GM21360 (cell line): ENCODE data around the gene CCDC60.
"Not testable (repeated sequence)": the region's sequence is repeated elsewhere in the genome, so short reads cannot be mapped to it uniquely, and the experiment has no call there.

ENCODE experiments used
- ATAC-seq: cut with Tn5 transposase; IDR thresholded peaks from one replicate; pipeline ENCODE4 v1.9.1; 2021; ENCODE audit warnings: mild to moderate bottlenecking, moderate library complexity; ENCODE audit not compliant: unreplicated experiment

Gene CCDC60

DNA sequence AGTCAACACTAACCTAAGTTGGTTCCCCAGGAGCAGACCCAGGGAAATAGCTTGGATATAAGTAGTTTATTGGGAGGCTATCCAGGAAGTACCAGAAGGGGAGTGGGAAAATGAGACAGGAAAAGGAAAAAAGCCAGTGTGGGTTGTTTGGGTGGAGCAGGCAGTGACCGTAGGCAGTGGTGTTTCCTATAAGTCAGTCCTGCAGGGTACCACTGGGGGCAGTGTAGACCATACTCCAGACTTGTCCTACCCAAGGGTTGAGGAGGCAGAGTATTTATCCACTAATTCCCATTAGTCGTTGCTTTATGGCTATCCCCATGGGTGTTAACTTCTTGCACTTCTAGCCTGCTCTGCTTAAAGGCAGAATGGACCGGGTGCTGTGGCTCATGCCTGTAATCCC is 6.4 kb upstream of the CCDC60 start:
- ATAC-seq = no peak

DNA sequence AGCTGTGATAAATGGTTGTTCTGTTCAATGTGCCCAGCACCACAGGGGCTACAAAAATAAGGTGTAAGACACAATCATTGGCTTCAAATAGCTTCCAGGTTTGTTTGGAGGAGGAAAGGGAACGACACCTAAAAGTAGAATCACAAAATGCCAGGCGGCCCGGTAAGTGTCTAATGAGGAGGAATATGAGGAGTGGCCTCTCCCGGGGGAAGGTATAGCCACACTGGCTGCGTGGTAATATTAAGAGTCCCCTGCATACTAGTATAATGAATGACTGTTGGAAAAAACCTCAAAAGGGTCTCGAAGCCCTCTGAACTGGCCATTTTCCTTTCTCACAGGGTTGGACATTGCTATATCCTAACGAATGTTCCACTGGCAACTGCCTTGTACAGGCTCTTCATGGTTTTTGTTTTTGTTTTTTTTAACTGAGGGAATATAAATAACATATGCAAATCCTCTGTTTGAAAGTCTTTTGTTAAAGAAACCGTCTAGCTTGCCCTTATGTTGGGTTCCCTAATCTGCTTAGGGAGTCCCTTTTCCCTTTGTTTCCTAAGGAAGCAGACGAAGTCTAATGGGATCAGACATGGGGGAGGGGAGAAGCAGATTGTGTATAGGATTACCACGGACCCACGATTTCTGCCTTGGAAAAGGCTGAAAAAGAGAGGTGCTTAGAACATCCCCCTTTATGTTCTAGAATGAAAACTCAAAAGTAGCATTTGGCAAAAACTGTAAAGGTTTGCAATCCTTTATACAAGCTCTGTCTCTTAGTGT is 4.2 kb downstream of the CCDC60 start:
- ATAC-seq = no peak

DNA sequence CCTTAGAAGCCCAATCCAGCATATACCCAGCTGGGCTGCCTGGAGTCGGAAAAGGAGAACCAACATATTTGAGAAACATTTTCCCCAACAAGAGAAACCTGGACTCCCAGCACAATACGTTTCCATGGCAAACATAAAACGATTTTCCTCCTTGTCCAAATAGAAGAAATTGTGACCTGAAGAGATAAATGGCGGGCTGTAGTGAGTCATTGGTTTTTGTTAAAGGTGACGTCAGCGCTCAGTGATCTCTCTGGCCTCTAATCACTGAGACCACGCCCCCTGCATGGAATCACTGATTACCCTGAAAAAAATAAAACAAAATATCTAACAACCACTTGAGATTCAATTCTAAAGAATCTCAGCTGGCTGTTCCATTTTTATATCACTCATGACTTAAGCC is 6.0 kb downstream of the CCDC60 start:
- no peak for ATAC-seq

DNA sequence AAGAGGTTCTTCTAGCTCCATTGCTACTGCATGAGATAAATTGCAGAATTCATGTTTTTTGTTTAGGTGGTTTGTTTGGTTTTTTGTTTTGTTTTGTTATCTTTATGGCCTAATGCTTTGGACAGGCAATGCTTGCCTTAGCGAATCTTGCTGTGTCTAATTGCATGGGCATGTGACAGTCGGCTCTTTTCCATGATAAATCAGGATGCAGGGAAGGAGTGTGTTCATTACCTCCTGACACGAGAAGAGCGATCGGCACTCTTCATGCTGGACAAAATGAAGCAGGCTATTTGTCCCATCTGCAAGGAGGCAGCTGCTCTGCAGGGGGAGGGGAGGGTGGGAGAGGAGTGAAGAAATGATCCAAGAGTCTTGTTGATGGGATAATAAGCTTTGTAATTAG is 6.5 kb downstream of the CCDC60 start:
- ATAC-seq = no peak

DNA sequence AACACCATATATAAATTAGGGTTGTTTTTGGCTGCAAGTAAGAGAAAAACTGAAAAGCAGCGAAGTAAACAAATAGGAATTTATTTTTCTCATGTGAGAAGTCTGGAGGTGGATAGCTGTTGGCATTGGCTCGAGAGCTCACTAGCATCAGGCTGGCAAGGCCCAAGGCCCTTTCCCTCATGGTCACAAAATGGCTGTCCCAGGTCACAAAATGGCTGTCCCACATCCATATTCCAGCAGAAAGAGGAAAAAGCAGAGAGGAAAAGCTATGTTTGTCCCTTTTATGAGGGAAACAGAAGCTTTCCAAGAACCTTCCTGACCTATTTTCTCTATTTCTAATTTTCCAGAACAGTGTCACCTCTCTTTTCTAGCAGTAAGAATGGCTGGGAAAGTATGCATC is 7.5 kb downstream of the CCDC60 start:
- no peak for ATAC-seq

DNA sequence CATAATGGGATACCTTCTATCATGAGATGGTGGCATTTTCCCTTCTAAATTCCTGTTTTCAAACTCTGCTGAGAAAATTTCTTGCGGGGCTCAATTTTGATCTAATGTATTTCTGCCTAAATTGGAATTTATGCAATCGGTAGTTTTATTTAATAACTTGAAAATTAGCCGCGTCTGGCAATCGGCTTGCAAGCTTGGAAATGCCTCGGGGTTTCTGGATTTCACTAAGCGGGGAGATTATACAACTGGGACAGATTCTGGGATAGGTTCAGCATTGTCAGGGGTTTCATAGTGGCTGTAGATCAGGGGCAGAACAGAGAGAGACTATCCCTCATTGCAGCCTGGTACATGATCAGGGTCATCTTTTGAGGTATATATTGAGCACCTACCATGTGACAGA is 8.6 kb downstream of the CCDC60 start:
- no peak for ATAC-seq

DNA sequence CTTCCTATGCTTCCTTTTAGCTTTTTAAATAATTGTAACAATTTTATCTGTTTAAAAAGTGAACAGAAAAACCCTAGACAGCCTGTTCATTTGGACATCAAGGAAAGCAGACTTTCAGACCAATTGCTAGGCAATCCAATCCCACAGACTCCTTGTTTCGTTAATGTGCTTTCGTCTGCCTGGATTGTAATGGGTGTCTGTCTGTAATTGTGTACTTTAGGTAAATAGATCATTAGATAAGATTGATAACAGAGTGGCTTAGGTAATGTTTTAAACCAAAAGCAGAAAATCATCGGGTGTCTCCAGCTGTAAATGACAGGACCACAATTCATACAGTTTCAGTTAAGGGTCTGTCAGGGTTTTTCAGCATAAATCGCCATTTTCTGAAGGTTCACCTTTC is 19.6 kb downstream of the CCDC60 start:
- no peak for ATAC-seq

DNA sequence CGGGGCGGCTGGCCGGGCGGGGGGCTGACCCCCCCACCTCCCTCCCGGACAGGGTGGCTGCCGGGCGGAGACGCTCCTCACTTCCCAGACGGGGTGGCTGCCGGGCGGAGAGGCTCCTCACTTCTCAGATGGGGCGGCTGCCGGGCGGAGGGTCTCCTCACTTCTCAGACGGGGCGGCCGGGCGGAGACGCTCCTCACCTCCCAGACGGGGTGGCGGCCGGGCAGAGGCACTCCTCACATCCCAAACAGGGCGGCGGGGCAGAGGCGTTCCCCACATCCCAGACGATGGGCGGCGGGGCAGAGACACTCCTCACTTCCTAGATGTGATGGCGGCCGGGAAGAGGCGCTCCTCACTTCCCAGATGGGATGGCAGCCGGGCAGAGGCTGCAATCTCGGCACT is 25.8 kb downstream of the CCDC60 start:
- ATAC-seq = not testable (repeated sequence)

DNA sequence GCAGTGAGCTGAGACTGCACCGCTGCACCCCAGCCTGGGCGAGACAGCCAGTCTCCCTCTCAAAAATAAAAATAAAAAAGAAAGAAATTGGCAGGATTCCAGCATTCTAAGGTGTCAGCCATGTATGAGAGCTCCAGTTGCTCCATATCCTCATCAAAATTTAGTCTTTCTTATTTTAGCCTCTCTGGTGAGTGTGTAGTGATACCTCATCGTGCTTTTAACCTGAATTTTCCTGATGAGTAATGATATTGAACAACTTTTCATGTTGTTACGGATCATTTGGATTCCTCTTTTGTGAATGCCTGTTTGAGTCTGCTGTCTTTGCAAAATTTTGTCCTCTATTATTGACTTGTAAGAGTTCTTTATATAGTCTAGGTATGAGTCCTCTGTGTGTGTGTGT is 28.5 kb downstream of the CCDC60 start:
- ATAC-seq = no peak

DNA sequence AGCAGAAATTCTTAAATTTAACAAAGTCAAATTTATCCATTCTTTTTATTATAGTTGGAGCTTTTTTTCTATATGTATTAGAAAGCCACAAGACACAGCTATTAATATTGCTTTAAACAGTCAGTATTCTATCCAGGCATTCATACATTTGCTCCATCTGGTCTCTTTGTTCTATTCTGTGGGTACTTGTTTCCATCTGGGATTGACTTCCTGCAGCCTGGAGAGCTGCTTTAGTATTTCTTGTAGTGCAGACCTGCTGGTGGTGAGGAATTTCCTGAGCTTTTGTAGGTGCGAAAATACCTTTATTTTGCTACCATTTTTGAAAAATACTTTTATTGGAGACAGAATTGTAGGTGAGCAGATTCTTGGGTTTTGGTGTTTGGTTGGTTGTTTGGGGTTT is 29.0 kb downstream of the CCDC60 start:
- no peak for ATAC-seq

DNA sequence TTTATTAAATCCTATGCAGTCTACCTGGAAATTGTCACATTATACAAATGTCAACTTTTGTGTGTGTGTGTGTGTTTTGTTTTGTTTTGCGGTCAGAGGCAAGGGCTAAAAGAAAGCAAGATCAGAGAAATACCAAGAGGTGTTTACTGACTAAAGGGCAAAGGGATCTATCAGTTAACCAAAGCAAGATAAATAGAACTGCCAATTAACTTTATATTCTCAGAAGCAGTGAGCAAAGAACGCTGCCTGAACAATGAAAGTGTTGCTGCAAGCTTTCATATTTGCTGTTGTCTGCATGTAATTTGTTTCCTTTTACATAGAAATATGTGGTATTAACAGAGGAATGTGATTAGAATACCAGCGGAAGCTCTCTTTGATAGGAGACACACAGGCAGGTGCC is 30.9 kb downstream of the CCDC60 start:
- no peak for ATAC-seq

DNA sequence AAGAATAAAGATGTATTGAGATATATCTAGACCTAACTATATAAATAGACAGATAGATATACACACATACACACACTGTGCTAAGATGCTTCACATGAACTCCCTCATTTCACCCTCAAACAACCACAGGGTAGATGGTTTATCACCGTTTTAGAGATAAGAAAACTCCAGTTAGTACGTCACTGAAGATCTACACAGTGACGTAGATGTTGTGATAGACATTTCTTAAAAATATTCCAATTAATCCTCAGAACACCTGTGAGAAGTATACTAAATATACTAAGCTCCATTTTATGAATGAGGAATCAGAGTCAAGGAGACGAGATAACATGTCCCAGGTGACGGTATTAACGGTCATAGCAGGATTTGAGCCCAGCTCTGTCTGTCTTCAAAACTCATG is 31.5 kb downstream of the CCDC60 start:
- ATAC-seq = no peak

DNA sequence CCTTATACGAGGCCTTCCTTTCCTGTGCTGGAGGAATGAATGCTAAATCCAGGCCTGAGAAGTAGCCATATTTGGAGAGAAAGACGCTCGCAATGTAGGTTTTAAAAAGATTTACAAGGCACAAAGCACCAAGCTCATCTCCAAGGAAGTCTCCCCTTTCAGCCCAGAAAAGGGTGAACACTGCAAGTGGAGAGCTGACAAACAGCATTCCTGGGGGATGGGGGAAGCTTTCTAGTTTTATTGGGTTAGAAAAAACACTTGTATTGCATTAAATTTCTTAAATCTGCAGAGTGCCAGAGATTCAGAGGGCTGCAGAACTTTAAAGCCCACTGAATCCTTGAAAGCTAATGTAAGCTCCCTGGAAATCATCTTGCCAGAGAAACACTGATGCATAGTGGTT is 34.6 kb downstream of the CCDC60 start:
- no peak for ATAC-seq

DNA sequence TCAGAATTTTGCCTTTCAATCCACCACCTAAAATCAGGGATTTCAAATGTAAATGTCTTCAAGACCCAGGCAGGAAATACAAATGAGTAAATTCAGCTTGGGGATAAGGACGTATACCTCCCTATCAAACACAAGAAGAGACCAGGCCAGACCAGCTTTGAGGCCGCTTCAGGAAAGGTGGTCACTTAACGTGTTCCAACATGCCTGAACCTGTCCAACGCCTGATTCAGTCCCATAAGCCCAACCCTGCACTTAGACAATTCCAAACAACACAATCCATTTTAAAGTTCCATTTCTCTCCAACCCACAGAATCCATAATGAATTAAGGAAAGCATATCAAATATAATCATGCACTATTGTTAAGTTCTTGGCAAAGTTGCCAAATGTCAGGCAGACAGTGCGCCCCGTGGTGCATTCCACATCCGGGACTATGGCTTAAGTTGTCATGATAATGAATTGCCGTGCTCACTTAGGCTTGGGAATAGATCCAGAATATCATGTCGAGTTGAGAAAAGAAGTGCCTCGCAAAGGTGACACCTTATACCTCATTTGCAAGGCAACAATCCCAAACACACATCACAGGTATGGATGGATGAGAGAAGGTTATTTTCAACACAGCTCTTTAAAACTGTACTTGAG is 35.5 kb downstream of the CCDC60 start:
- no peak for ATAC-seq

DNA sequence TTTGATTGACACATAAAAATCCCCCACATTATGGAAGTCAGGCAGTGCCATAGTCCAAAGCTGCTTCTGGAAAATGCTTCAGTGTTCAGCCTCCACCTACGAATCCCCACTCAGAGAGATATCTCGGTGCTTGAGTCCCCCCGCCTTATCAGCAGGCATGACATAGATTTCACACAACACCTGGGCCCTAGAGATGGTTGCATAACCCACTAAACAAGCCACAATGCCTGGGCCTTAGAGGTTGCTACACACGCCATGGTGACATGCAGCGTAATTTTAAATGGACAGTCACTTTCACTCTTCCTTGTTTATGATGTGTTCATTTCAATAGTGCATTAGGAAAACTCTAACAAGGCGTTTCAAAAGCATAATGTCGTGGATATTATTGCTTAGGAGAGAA is 38.0 kb downstream of the CCDC60 start:
- no peak for ATAC-seq

DNA sequence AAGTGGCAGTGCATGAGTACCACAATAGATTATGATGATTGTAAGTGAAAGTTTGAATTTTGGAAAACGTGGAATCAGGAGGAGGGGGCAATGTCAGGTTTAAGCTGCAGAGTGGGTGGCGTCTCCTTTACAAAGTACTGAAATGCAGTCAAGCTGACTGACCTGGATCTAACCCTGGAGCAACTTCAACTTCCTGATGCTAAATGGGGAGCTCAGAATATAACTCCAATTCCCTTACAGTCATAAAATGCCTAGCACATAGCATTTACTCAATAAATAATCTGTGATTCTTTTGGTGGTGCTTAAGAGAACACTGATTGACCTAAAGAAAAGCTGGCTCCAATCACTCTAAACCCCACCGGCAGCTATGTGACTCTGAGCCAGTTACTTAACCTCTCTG is 38.5 kb downstream of the CCDC60 start:
- no peak for ATAC-seq

DNA sequence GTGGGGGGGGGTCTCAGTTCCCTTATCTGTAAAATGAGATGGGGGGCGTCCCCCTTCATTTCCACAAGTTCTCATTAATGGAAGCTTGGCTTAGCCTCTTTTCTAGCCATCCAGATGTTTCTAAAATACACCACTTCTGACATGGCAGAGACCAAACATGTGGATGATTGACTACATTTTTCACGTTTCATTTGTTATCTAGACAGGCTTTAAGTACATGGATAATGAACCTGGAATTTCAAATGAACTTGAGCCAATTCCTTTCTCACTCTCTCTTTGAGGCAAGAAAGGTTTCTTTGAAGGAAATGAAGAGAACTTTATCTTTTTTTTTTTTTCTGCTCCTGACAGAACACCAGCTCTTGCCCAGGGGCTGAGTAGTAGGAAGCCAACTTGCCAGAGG is 39.1 kb downstream of the CCDC60 start:
- no peak for ATAC-seq

DNA sequence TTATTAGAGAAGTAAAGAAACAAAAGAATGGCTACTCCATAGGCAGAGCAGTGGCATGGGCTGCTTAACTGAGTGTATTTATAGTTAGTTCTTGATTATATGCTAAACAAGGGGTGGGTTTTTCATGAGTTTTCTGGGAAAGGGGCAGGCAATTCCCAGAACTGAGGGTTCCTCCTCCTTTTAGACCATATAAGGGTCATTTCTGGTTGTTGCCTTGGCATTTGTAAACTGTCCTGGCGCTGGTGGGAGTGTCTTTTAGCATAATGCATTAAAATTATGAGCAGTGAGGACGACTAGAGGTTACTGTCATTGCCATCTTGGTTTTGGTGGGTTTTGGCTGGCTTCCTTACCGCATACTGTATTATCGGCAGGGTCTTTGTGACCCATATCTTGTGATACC is 40.1 kb downstream of the CCDC60 start:
- ATAC-seq = no peak

DNA sequence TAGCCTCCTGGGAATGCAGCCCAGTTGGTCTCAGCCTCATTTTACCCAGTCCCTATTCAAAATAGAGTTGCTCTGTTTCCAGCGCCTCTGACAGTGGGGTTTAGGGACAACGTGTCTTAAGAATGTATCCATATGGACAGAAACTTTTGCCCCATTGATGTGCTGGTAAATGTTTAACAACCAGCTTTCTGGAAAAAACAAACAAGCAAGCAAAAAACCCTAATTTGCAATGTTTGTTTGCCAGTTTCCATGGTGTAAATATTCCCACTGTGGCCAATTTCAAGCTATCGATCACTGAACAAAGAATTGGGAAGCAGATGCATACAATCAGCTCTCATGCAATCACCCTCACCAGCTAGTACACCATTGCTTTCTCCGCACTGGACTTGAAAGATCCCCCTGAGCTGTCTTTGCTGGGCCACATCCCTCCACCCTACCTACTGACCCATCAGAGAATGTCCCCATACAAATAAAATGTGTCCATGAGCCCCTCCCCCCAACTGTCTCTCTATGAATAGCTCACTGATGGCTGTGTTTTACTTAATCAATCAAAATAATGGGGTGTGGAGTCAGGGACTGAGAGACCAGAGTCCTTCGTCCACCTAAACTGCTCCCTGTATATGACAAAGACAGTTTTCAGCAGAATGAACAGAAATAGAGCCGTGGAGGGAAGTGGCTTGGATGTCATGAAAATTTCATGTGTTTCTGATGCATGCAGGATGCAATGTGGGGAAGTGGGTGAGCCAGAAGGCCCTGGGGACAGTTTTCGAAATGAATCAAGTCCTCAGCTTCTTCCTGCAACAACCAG is 40.8 kb downstream of the CCDC60 start:
- no peak for ATAC-seq

DNA sequence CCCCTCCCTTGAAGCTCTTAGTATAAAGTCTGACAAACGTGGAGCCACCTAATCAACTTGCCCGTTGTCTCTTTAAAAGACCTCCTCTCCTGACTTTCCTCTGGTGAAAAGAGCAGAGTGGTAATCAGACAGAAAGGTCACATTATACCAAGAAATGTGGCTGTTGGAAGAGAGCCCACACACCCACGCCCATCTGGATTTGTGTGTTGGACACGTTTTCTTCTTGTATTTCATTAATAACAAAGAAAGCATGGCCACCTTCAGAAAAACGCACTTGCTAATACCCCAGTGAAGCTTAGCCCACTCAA is 41.3 kb downstream of the CCDC60 start:
- ATAC-seq = no peak

DNA sequence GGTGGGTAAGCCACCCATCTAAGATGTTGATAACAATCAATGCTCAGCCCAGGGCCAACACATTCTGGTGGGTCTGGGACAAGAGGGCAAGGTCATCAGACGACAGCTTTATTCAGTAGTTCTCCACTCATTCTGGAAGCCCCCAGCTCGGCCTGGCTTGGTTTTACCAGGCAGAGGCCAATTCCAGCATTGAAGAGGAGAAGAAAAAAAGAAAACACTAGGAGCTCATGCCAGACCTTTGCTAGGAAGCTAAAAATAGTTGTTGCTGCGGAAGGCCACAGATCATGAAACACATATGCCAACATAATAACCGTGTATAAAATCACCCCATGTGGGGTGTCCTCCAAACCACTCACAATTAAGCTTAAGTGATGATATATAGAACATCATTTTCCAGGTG is 44.4 kb downstream of the CCDC60 start:
- no peak for ATAC-seq
